Natural killer cell (primary cell): ENCODE measurements around the gene PPP1R12C. TPM values are rescaled to one million over a fixed set of nuclear protein-coding genes. Genes with fewer than 3 reads are reported as not detected.
A peak's percentile ranks its signal among the peaks of the same experiment; 100 is the strongest.

Experiments used
- ATAC-seq, 3 donors: fragments of 150-1000 bp in 2 of 3; fragments of 200-7000 bp in 1 of 3; cut with Tn5 transposase; 1 replicate in 1 of 3; 2 replicates in 2 of 3; pipeline ENCODE4 v1.10.0; 2021; ENCODE audit warnings: mild to moderate bottlenecking in 2 of 3, moderate library complexity in 2 of 3
- DNase-seq, 2 donors: peaks; one replicate each; pipeline versions ENCODE4 v3.0.0 to v3.0.0-alpha.2; 2013 to 2021; ENCODE audit warnings: mixed read lengths in 1 of 2
- H3K27ac ChIP-seq: one replicate; pipeline ENCODE4 v1.5.1; 2013; ENCODE audit warnings: mild to moderate bottlenecking, low read length
- H3K27me3 ChIP-seq: one replicate; pipeline ENCODE4 v1.6.1; 2013; ENCODE audit warnings: low read length; ENCODE audit not compliant: control insufficient read depth, insufficient read depth
- H3K36me3 ChIP-seq: one replicate; pipeline ENCODE4 v1.6.1; 2013; ENCODE audit warnings: low read length; ENCODE audit not compliant: control insufficient read depth, insufficient read depth
- H3K4me1 ChIP-seq: one replicate; pipeline ENCODE4 v1.6.1; 2013; ENCODE audit warnings: low read length; ENCODE audit not compliant: control insufficient read depth, insufficient read depth
- H3K4me3 ChIP-seq: one replicate; pipeline ENCODE4 v1.5.1; 2013; ENCODE audit warnings: low read length
- H3K9me3 ChIP-seq: one replicate; pipeline ENCODE4 v1.6.1; 2013; ENCODE audit warnings: low read length; ENCODE audit not compliant: control insufficient read depth, insufficient read depth
- H3K27ac Mint-ChIP-seq, 2 donors: one replicate each; pipeline ENCODE4 v1.8.0; 2022; ENCODE audit warnings: mild to moderate bottlenecking in 2 of 2, mixed read lengths in 2 of 2, moderate library complexity in 1 of 2
- H3K27me3 Mint-ChIP-seq, 2 donors: one replicate each; pipeline ENCODE4 v1.8.0; 2022; ENCODE audit warnings: low read depth in 2 of 2, mixed read lengths in 2 of 2
- H3K36me3 Mint-ChIP-seq: one replicate; pipeline ENCODE4 v1.8.0; 2022; ENCODE audit warnings: mixed read lengths
- H3K4me1 Mint-ChIP-seq, 2 donors: one replicate each; pipeline ENCODE4 v1.8.0; 2022; ENCODE audit warnings: mixed read lengths in 2 of 2
- H3K4me3 Mint-ChIP-seq: one replicate; pipeline ENCODE4 v1.8.0; 2022; ENCODE audit warnings: mild to moderate bottlenecking, moderate library complexity, mixed read lengths
- H3K9me3 Mint-ChIP-seq, 2 donors: one replicate each; pipeline ENCODE4 v1.8.0; 2022; ENCODE audit warnings: mixed read lengths in 2 of 2
- WGBS: methylation state at CpG from one replicate; pipeline ENCODE4 v1.1.7; 2013; ENCODE audit warnings: missing lambda C conversion rate; ENCODE audit not compliant: insufficient coverage; 5-methylcytosine and 5-hydroxymethylcytosine counted together
- intact Hi-C: fragments of 100-400 bp; cut with micrococcal nuclease; formaldehyde crosslinking; loops from one replicate; pipeline ENCODE4 v1.14.2; 2022
- total RNA-seq, 4 donors: library from RNA; stranded (reverse); fragments of 120-200 nt in 1 of 4; gene quantifications; one replicate each; pipeline versions ENCODE4 v1.2.3 to v1.2.4, GENCODE V29; 2013 to 2022
- TF ChIP-seq, protein P1 (sequence below): fragments of 200-600 bp; IDR thresholded peaks from one replicate; pipeline ENCODE4 v1.8.0; 2022; ENCODE audit warnings: antibody characterized with exemption

Gene PPP1R12C
- total RNA-seq, 3 donors from 2014 or later (not counting 1 experiment from before 2014, with no cell fraction given): 162 to 178 (median 174) TPM

DNA sequence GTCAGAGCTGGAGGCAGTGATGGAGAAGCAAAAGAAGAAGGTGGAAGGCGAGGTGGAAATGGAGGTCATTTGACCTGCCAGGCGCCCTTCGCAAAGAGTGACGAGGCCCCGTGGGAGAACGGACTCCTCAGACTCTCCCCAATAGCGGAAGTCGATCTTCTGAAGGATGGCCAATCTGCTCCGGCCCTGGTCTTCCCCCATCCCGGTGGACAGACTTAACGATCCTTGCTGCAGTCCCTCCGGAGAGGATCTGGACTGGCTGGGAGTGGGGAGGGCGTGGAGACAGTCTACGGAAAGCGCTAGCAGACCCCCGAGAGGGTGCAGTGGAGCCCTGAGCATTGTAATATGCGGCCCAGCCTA lies 29.9 kb downstream of the PPP1R12C start:
- DNase-seq: no peak
- Mint-ChIP-seq H3K4me1 (peaks cover 24 to 34% of the 10 kb centered on the region in 2 donors), H3K27me3 (peaks cover 20 to 40% of the 10 kb centered on the region in 2 donors), H3K4me3 (peak overlapping the region; percentile 79), H3K36me3 (no peaks in the 10 kb centered on the region), H3K27ac (peak overlapping the region in 1 of 2 donors; percentile 42), H3K9me3 (no peaks in the 10 kb centered on the region)
- TF ChIP-seq, protein P1, sequence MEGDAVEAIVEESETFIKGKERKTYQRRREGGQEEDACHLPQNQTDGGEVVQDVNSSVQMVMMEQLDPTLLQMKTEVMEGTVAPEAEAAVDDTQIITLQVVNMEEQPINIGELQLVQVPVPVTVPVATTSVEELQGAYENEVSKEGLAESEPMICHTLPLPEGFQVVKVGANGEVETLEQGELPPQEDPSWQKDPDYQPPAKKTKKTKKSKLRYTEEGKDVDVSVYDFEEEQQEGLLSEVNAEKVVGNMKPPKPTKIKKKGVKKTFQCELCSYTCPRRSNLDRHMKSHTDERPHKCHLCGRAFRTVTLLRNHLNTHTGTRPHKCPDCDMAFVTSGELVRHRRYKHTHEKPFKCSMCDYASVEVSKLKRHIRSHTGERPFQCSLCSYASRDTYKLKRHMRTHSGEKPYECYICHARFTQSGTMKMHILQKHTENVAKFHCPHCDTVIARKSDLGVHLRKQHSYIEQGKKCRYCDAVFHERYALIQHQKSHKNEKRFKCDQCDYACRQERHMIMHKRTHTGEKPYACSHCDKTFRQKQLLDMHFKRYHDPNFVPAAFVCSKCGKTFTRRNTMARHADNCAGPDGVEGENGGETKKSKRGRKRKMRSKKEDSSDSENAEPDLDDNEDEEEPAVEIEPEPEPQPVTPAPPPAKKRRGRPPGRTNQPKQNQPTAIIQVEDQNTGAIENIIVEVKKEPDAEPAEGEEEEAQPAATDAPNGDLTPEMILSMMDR: no peak
- peaks cover 30% of the 10 kb centered on the region for H3K4me1 ChIP-seq
- peaks cover 29% of the 10 kb centered on the region for H3K27me3 ChIP-seq
- no peak overlapping the region for H3K27ac ChIP-seq
- peaks cover 12% of the 10 kb centered on the region for H3K36me3 ChIP-seq
- ATAC-seq: peak in 1 of 3 donors; percentile 9
- WGBS: 41% methylated on average over 17 of the region's 17 CpGs
- intact Hi-C loops: loop anchor here (10.0 kb wide), 1 partner anchor 77 kb away; the partner anchor contains the start of gene DNAAF3
- no peaks in the 10 kb centered on the region for H3K9me3 ChIP-seq
- no peak overlapping the region for H3K4me3 ChIP-seq

GRCh38 chr19:55086730-55087541 lies 30.5 kb downstream of the PPP1R12C start:
- H3K27me3 Mint-ChIP-seq: peaks cover 20 to 44% of the 10 kb centered on the region in 2 donors
- peaks cover 34% of the 10 kb centered on the region for H3K27me3 ChIP-seq

GRCh38 chr19:55085923-55086715 lies 31.3 kb downstream of the PPP1R12C start:
- Histone ChIP-seq H3K36me3 (peaks cover 5% of the 10 kb centered on the region), H3K27ac (no peak overlapping the region), H3K4me1 (peaks cover 43% of the 10 kb centered on the region), H3K4me3 (no peak overlapping the region), H3K9me3 (no peaks in the 10 kb centered on the region), H3K27me3 (peaks cover 36% of the 10 kb centered on the region)
- intact Hi-C loops: loop anchor here (10.0 kb wide), 1 partner anchor 79 kb away; the partner anchor contains the start of gene DNAAF3
- ATAC-seq (no peak), DNase-seq (no peak)
- Mint-ChIP-seq H3K27me3 (peaks cover 20 to 44% of the 10 kb centered on the region in 2 donors), H3K36me3 (no peaks in the 10 kb centered on the region), H3K4me1 (peaks cover 27 to 47% of the 10 kb centered on the region in 2 donors), H3K9me3 (no peaks in the 10 kb centered on the region), H3K27ac (no peak overlapping the region), H3K4me3 (peak overlapping the region; percentile 25)
- TF ChIP-seq, protein P1: no peak
- WGBS: 36% methylated on average over 35 of the region's 35 CpGs

More at GRCh38 chr19:55086730-55087541, 30.5 kb downstream of the PPP1R12C start:
- peak; percentile 58 to 66 for DNase-seq
- Mint-ChIP-seq H3K4me3 (peak overlapping the region; percentile 79), H3K36me3 (no peaks in the 10 kb centered on the region), H3K27ac (peak overlapping the region in 1 of 2 donors; percentile 42), H3K9me3 (no peaks in the 10 kb centered on the region), H3K4me1 (peaks cover 27 to 39% of the 10 kb centered on the region in 2 donors)
- peaks cover 36% of the 10 kb centered on the region for H3K4me1 ChIP-seq
- TF ChIP-seq, protein P1: no peak
- intact Hi-C loops: loop anchor here (10.0 kb wide), 1 partner anchor 78 kb away; the partner anchor contains the start of gene DNAAF3
- H3K9me3 ChIP-seq: no peaks in the 10 kb centered on the region
- H3K4me3 ChIP-seq: peak overlapping the region; percentile 6
- no peak overlapping the region for H3K27ac ChIP-seq
- WGBS: 5% methylated on average over 74 of the region's 74 CpGs
- H3K36me3 ChIP-seq: peaks cover 12% of the 10 kb centered on the region
- peak; percentile 60 to 76 (median 73) for ATAC-seq
